GM06990 (cell line): ENCODE measurements around the gene LHX8.

Source experiments
- DNase-seq: peaks from one replicate; pipeline ENCODE4 v3.0.0-alpha.2; 2011; ENCODE audit not compliant: insufficient read length; ENCODE audit errors: extremely low read depth
- H3K27me3 ChIP-seq: replicated peaks from 2 replicates; pipeline ENCODE4 v1.6.0; 2011; ENCODE audit warnings: low read length; ENCODE audit not compliant: control insufficient read depth, insufficient read depth
- H3K36me3 ChIP-seq: 2 replicates; pipeline ENCODE4 v1.5.1; 2011; ENCODE audit warnings: low read length; ENCODE audit not compliant: control insufficient read depth, insufficient read depth
- H3K4me3 ChIP-seq: replicated peaks from 2 replicates; pipeline ENCODE4 v1.5.1; 2011; ENCODE audit warnings: low read depth, mild to moderate bottlenecking, control low read depth, low read length
- CTCF ChIP-seq: IDR thresholded peaks from 2 replicates; pipeline ENCODE4 v1.5.1; 2011; ENCODE audit warnings: low read length, control low read depth, mild to moderate bottlenecking, inconsistent platforms; ENCODE audit not compliant: insufficient read depth, poor library complexity, severe bottlenecking

LHX8 gene

DNA sequence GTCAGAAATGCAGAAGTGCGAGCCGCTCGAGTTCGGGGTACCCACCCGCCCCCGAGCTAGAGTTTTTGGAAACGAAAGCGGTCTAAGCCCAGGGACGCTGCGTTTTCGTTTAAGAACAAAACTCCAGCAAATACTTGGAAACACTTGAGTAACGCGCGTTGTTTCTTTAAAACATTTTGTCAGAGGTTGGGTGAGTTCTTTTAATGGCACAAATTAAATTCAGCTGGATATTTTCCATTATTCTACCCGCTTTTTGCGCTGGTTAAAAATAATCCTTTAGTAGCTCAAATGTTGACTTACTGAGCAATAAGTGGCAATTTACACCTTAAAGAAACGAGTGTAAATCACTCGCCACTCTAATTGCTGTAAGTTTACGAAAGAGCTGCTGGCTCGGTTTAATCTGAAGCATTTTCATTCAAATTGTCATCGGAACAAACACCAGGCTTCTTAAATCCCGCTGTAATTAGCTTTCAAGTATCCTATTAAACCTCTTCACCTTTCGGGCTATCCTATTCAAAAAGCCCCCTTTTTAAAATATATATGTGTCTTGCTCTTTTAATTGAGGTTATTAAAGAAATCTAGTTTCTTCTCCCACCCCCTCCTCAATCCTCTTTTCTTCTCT lies 1.5 kb downstream of the LHX8 start:
- Histone ChIP-seq H3K36me3 (no peaks in the 10 kb centered on the region), H3K27me3 (peaks cover 5% of the 10 kb centered on the region), H3K4me3 (peak overlapping the region; percentile 49)
- no peak for DNase-seq
- no peak for TF ChIP-seq CTCF

DNA sequence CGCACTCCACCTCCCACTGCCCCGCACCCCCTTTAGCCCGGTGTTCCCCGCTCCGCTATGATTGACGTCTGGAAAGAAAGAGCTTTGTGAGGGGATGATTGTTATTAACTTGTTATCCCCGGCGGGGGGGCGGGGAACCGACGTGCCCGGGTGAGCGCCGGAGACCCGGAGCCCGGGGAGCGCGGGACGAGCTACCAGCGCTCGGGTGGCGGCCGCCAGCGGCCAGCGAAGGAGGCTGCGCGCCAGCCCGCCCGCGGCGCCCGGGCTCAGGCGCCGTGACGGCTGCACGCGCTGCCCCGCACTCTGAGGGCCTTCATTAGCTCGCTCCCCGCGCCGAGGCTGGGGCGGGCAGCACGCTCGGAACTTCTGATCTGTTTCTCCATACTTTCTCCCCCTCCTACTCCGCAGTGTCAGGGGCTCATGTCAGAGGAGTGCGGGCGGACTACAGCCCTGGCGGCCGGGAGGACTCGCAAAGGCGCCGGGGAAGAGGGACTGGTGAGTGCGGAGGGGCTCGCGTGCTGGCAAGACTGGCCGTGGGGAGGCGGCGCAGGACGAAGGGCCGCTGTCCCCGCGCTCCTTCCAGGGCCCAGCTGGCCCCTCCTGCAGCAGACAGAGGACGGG lies 2.1 kb downstream of the LHX8 start:
- TF ChIP-seq CTCF, result no peak
- peaks cover 5% of the 10 kb centered on the region for H3K27me3 ChIP-seq
- no peak for DNase-seq
- no peak overlapping the region for H3K4me3 ChIP-seq
- no peaks in the 10 kb centered on the region for H3K36me3 ChIP-seq

- peaks cover 5% of the 10 kb centered on the region for H3K27me3 ChIP-seq
- H3K36me3 ChIP-seq, result no peaks in the 10 kb centered on the region
- no peak overlapping the region for H3K4me3 ChIP-seq
- no peak for TF ChIP-seq CTCF
- no peak for DNase-seq
Observed at GRCh38 chr1:75136921-75137641, 2.9 kb downstream of the LHX8 start.

GRCh38 chr1:75152092-75152491 lies 17.9 kb downstream of the LHX8 start:
- H3K27me3 ChIP-seq, result peaks cover 1% of the 10 kb centered on the region; the same call in 1 of the 2 replicates
- DNase-seq, result no peak
- H3K4me3 ChIP-seq, result no peak overlapping the region
- TF ChIP-seq CTCF, result no peak
- no peaks in the 10 kb centered on the region for H3K36me3 ChIP-seq

DNA sequence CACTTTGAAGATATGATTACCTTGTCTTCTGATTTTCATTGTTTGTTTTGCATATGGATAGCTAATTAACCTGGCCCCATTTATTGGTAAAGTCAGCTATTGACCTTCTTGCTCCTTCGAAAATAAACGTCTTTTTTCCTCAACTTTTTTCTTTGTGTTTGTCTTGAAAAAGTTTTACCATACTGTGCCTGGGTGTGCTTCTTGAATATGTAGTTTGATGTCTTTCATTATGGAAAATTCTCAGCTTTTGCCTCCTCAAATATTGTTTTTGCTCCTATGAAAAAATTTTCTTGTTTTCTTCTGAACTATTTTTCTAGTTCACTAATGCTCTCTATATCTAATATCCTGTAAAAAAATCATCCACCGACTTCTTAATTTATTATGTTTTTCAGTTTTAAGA lies 25.0 kb downstream of the LHX8 start:
- no peak for DNase-seq
- TF ChIP-seq CTCF, result no peak
- Histone ChIP-seq H3K36me3 (no peaks in the 10 kb centered on the region), H3K27me3 (no peaks in the 10 kb centered on the region), H3K4me3 (no peak overlapping the region)
